PFSK-1 (cell line): Measurements from ENCODE around the gene MTCL3.

Experiments
- POLR2AphosphoS5 ChIP-seq: IDR thresholded peaks from 2 replicates; pipeline ENCODE4 v1.6.1; 2012; ENCODE audit warnings: low read depth, mild to moderate bottlenecking, control low read depth, low read length, moderate library complexity
- TF ChIP-seq, protein P1 (sequence below), 2 experiments: IDR thresholded peaks; 2 replicates each; pipeline versions ENCODE4 v1.6.1 to v1.8.0; 2011 to 2012; ENCODE audit warnings: low read depth in 2 of 2, low read length in 2 of 2, control low read depth in 1 of 2, inconsistent platforms in 1 of 2, mild to moderate bottlenecking in 1 of 2, moderate library complexity in 1 of 2; ENCODE audit not compliant: insufficient read depth in 1 of 2

DNA sequence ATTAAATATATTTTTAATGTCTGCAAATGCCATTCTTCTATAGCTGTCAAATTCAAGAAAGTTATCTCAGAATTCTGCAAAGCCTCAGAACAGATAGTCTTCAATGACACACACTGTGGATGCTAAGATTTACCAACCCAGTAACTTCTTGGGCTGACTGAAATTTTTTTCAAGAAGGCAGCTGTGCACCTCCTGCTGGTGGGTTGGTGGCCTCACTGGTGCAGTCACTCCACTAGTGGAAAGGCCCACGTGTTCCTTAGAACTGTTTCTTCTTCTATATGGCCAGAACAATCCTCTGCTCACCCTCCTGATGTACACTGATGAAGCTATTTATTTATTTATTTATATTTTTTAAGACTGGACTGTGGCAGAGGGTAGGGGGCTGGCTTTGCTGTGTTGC lies 28.1 kb upstream of the MTCL3 start:
- TF ChIP-seq POLR2AphosphoS5, result no peak
- TF ChIP-seq, protein P1, sequence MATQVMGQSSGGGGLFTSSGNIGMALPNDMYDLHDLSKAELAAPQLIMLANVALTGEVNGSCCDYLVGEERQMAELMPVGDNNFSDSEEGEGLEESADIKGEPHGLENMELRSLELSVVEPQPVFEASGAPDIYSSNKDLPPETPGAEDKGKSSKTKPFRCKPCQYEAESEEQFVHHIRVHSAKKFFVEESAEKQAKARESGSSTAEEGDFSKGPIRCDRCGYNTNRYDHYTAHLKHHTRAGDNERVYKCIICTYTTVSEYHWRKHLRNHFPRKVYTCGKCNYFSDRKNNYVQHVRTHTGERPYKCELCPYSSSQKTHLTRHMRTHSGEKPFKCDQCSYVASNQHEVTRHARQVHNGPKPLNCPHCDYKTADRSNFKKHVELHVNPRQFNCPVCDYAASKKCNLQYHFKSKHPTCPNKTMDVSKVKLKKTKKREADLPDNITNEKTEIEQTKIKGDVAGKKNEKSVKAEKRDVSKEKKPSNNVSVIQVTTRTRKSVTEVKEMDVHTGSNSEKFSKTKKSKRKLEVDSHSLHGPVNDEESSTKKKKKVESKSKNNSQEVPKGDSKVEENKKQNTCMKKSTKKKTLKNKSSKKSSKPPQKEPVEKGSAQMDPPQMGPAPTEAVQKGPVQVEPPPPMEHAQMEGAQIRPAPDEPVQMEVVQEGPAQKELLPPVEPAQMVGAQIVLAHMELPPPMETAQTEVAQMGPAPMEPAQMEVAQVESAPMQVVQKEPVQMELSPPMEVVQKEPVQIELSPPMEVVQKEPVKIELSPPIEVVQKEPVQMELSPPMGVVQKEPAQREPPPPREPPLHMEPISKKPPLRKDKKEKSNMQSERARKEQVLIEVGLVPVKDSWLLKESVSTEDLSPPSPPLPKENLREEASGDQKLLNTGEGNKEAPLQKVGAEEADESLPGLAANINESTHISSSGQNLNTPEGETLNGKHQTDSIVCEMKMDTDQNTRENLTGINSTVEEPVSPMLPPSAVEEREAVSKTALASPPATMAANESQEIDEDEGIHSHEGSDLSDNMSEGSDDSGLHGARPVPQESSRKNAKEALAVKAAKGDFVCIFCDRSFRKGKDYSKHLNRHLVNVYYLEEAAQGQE (IDR thresholded peaks at IDR 0.05; ENCODE audit: insufficient read depth in 1 of 2, low read depth in 2 of 2, low read length in 2 of 2), result no peak
